ENCODE measurements around the gene RHNO1. TPM values are rescaled to one million over a fixed set of nuclear protein-coding genes. Genes with fewer than 3 reads are reported as not detected.

The RHNO1 gene
- 10 to 100 TPM; 53.6 to 61.4 TPM for total RNA-seq

- peak within 1 kb of the TSS; percentile 89 for H3K4me3 Mint-ChIP-seq
Observed at GRCh38 chr12:2877047-2877952, at the start of gene RHNO1, which contains the start of gene FOXM1. TSS of gene RHNO1 (plus strand) at chr12:2877223. CDS start at chr12:2885367, 8,144 bp downstream. TSS of gene FOXM1 (minus strand) at chr12:2877174. CDS start at chr12:2874478, 2,696 bp downstream.

GRCh38 chr12:2829275-2829674 is 47.7 kb upstream of the RHNO1 start:
- DNase-seq, result no peak
- ChIA-PET POLR2A (no interaction called here), CTCF (no interaction called here)
- Mint-ChIP-seq H3K27me3 (no peaks in the 10 kb centered on the region), H3K9me3 (no peaks in the 10 kb centered on the region), H3K4me3 (no peak overlapping the region), H3K27ac (no peak overlapping the region), H3K4me1 (no peaks in the 10 kb centered on the region), H3K36me3 (ENCODE audit: low read depth) (peaks cover 12% of the 10 kb centered on the region)

More at GRCh38 chr12:2877047-2877952, at the start of gene RHNO1, which contains the start of gene FOXM1:
- no peaks in the 10 kb centered on the region for H3K9me3 Mint-ChIP-seq
- POLR2A ChIA-PET, result interaction anchor here (0.7 to 1.6 kb wide), 2 partner anchors 12 to 13 kb away, joined by 3 to 4 read pairs; partner anchors contain the start of gene TULP3
- peaks cover 59% of the 10 kb centered on the region for H3K36me3 Mint-ChIP-seq (ENCODE audit: low read depth)
- H3K4me1 Mint-ChIP-seq, result peaks cover 46% of the 10 kb centered on the region
- no peaks in the 10 kb centered on the region for H3K27me3 Mint-ChIP-seq
- peak; percentile 91 for DNase-seq
- CTCF ChIA-PET, result interaction anchor here (0.6 to 1.3 kb wide), 5 partner anchors 8 to 301 kb away, joined by 3 to 5 read pairs (median 3); no protein-coding TSS in a partner anchor
- peak within 1 kb of the TSS; percentile 100 for H3K27ac Mint-ChIP-seq

- Mint-ChIP-seq H3K36me3 (ENCODE audit: low read depth) (peaks cover 2% of the 10 kb centered on the region), H3K4me1 (no peaks in the 10 kb centered on the region), H3K9me3 (no peaks in the 10 kb centered on the region), H3K27me3 (no peaks in the 10 kb centered on the region), H3K4me3 (no peak overlapping the region), H3K27ac (no peak overlapping the region)
- no peak for DNase-seq
- POLR2A ChIA-PET, result no interaction called here
- CTCF ChIA-PET, result no interaction called here
Observed at GRCh38 chr12:2832550-2833127, 44.4 kb upstream of the RHNO1 start.

- Mint-ChIP-seq H3K4me3 (no peak overlapping the region), H3K27me3 (no peaks in the 10 kb centered on the region), H3K27ac (no peak overlapping the region), H3K9me3 (no peaks in the 10 kb centered on the region), H3K36me3 (ENCODE audit: low read depth) (peaks cover under 1% of the 10 kb centered on the region), H3K4me1 (no peaks in the 10 kb centered on the region)
- DNase-seq, result no peak
- CTCF ChIA-PET, result interaction anchor here (1.8 kb wide), 1 partner anchor 10 kb away, joined by 3 read pairs; no protein-coding TSS in a partner anchor
- POLR2A ChIA-PET, result no interaction called here
Observed at GRCh38 chr12:2833327-2833726, 43.7 kb upstream of the RHNO1 start.

- no peaks in the 10 kb centered on the region for H3K36me3 Mint-ChIP-seq (ENCODE audit: low read depth)
- H3K4me3 Mint-ChIP-seq, result no peak overlapping the region
Observed at GRCh38 chr12:2833810-2834209, 43.2 kb upstream of the RHNO1 start.

GRCh38 chr12:2834581-2835491 is 42.2 kb upstream of the RHNO1 start, which contains the start of gene NRIP2:
TSS of gene NRIP2 (minus strand) at chr12:2835035. CDS start at chr12:2834983, 52 bp downstream.
- DNase-seq, result no peak
- Mint-ChIP-seq H3K4me3 (no peak within 1 kb of the TSS), H3K27ac (peak within 1 kb of the TSS; percentile 9), H3K36me3 (ENCODE audit: low read depth) (no peaks in the 10 kb centered on the region), H3K4me1 (no peaks in the 10 kb centered on the region), H3K9me3 (no peaks in the 10 kb centered on the region), H3K27me3 (no peaks in the 10 kb centered on the region)
- CTCF ChIA-PET, result interaction anchor here (1.8 kb wide), 1 partner anchor 8 kb away, joined by 3 read pairs; no protein-coding TSS in a partner anchor
- POLR2A ChIA-PET, result no interaction called here

More at GRCh38 chr12:2833810-2834209, 43.2 kb upstream of the RHNO1 start:
- H3K9me3 Mint-ChIP-seq, result no peaks in the 10 kb centered on the region
- POLR2A ChIA-PET, result no interaction called here
- no peak overlapping the region for H3K27ac Mint-ChIP-seq
- CTCF ChIA-PET, result interaction anchor here (1.8 kb wide), 1 partner anchor 9 kb away, joined by 3 read pairs; no protein-coding TSS in a partner anchor
- H3K4me1 Mint-ChIP-seq, result no peaks in the 10 kb centered on the region
- H3K27me3 Mint-ChIP-seq, result no peaks in the 10 kb centered on the region
- DNase-seq, result no peak

- H3K9me3 Mint-ChIP-seq, result no peaks in the 10 kb centered on the region
- H3K36me3 Mint-ChIP-seq (ENCODE audit: low read depth), result no peaks in the 10 kb centered on the region
- CTCF ChIA-PET, result no interaction called here
- H3K4me1 Mint-ChIP-seq, result no peaks in the 10 kb centered on the region
- H3K4me3 Mint-ChIP-seq, result no peak overlapping the region
- POLR2A ChIA-PET, result no interaction called here
- DNase-seq, result no peak
- H3K27me3 Mint-ChIP-seq, result no peaks in the 10 kb centered on the region
- peak overlapping the region; percentile 9 for H3K27ac Mint-ChIP-seq
Observed at GRCh38 chr12:2835691-2836403, 41.2 kb upstream of the RHNO1 start.

GRCh38 chr12:2836574-2836973 is 40.4 kb upstream of the RHNO1 start:
- Mint-ChIP-seq H3K27me3 (no peaks in the 10 kb centered on the region), H3K4me3 (no peak overlapping the region), H3K4me1 (no peaks in the 10 kb centered on the region), H3K36me3 (ENCODE audit: low read depth) (no peaks in the 10 kb centered on the region), H3K27ac (no peak overlapping the region), H3K9me3 (no peaks in the 10 kb centered on the region)
- no peak for DNase-seq
- ChIA-PET POLR2A (no interaction called here), CTCF (no interaction called here)

GRCh38 chr12:2841056-2841650 is 35.9 kb upstream of the RHNO1 start:
- no peaks in the 10 kb centered on the region for H3K36me3 Mint-ChIP-seq (ENCODE audit: low read depth)
- CTCF ChIA-PET, result interaction anchor here (1.3 kb wide), 1 partner anchor 13 kb away, joined by 3 read pairs; no protein-coding TSS in a partner anchor
- H3K9me3 Mint-ChIP-seq, result no peaks in the 10 kb centered on the region
- no peak overlapping the region for H3K4me3 Mint-ChIP-seq
- no peak for DNase-seq
- no peaks in the 10 kb centered on the region for H3K27me3 Mint-ChIP-seq
- H3K4me1 Mint-ChIP-seq, result no peaks in the 10 kb centered on the region
- POLR2A ChIA-PET, result no interaction called here
- H3K27ac Mint-ChIP-seq, result no peak overlapping the region

- H3K36me3 Mint-ChIP-seq (ENCODE audit: low read depth), result peaks cover 1% of the 10 kb centered on the region
- no peak overlapping the region for H3K4me3 Mint-ChIP-seq
- no peak overlapping the region for H3K27ac Mint-ChIP-seq
- H3K4me1 Mint-ChIP-seq, result no peaks in the 10 kb centered on the region
- no peak for DNase-seq
- ChIA-PET POLR2A (no interaction called here), CTCF (interaction anchor here (1.0 to 2.1 kb wide), 3 partner anchors 9 to 151 kb away, joined by 3 to 4 read pairs (median 3); partner anchors contain the start of gene NRIP2)
- no peaks in the 10 kb centered on the region for H3K27me3 Mint-ChIP-seq
- H3K9me3 Mint-ChIP-seq, result no peaks in the 10 kb centered on the region
Observed at GRCh38 chr12:2842948-2843347, 34.1 kb upstream of the RHNO1 start.

GRCh38 chr12:2844786-2845185 is 32.2 kb upstream of the RHNO1 start:
- CTCF ChIA-PET, result interaction anchor here (1.5 to 2.1 kb wide), 2 partner anchors 7 to 9 kb away, joined by 4 read pairs; no protein-coding TSS in a partner anchor
- Mint-ChIP-seq H3K9me3 (no peaks in the 10 kb centered on the region), H3K36me3 (ENCODE audit: low read depth) (peaks cover 1% of the 10 kb centered on the region), H3K4me3 (no peak overlapping the region), H3K27me3 (no peaks in the 10 kb centered on the region), H3K4me1 (no peaks in the 10 kb centered on the region), H3K27ac (no peak overlapping the region)
- POLR2A ChIA-PET, result no interaction called here
- no peak for DNase-seq

Measured in activated CD4-positive, alpha-beta T cell treated with anti-CD3 and anti-CD28 coated beads, Interleukin-2, amount 10 ng/mL, durations not matched to agents 7 days and 5 days (primary cell).